GM21619 (cell line): ENCODE measurements around the gene CPNE5.
A peak's percentile ranks its signal among the peaks of the same experiment; 100 is the strongest.

Experiments used
- ATAC-seq: cut with Tn5 transposase; IDR thresholded peaks from one replicate; pipeline ENCODE4 v1.9.1; 2021; ENCODE audit not compliant: unreplicated experiment

Gene CPNE5

GRCh38 chr6:36793913-36794712 is 45.1 kb downstream of the CPNE5 start:
- ATAC-seq, result no peak

GRCh38 chr6:36793296-36793912 is 45.8 kb downstream of the CPNE5 start:
- no peak for ATAC-seq

GRCh38 chr6:36791521-36792135 is 47.6 kb downstream of the CPNE5 start:
- no peak for ATAC-seq

- ATAC-seq, result no peak
These were observed 48.2 kb downstream of the CPNE5 start for GRCh38 chr6:36791085-36791484.

- no peak for ATAC-seq
These were observed 50.5 kb downstream of the CPNE5 start for GRCh38 chr6:36788768-36789167.

GRCh38 chr6:36788186-36788585 is 51.1 kb downstream of the CPNE5 start:
- ATAC-seq, result no peak

- ATAC-seq, result no peak
These were observed 52.0 kb downstream of the CPNE5 start for GRCh38 chr6:36787210-36787609.

GRCh38 chr6:36786055-36786675 is 53.1 kb downstream of the CPNE5 start:
- ATAC-seq, result no peak

- ATAC-seq, result no peak
These were observed 54.9 kb downstream of the CPNE5 start for GRCh38 chr6:36784376-36784636.

- ATAC-seq, result no peak
These were observed 55.5 kb downstream of the CPNE5 start for GRCh38 chr6:36783603-36784375.

- peak; percentile 55 for ATAC-seq
These were observed 57.6 kb downstream of the CPNE5 start for GRCh38 chr6:36781669-36782068.

GRCh38 chr6:36780442-36781177 is 58.6 kb downstream of the CPNE5 start:
- no peak for ATAC-seq

- no peak for ATAC-seq
These were observed 60.0 kb downstream of the CPNE5 start for GRCh38 chr6:36779227-36779626.

GRCh38 chr6:36777801-36778200 is 61.4 kb downstream of the CPNE5 start:
- ATAC-seq, result no peak

- no peak for ATAC-seq
These were observed 63.1 kb downstream of the CPNE5 start for GRCh38 chr6:36776167-36776566.

GRCh38 chr6:36774331-36774730 is 64.9 kb downstream of the CPNE5 start:
- no peak for ATAC-seq

- no peak for ATAC-seq
These were observed 66.8 kb downstream of the CPNE5 start for GRCh38 chr6:36772397-36772796.

- ATAC-seq, result no peak
These were observed 68.1 kb downstream of the CPNE5 start for GRCh38 chr6:36771145-36771544.

GRCh38 chr6:36769676-36770499 is 69.4 kb downstream of the CPNE5 start:
- ATAC-seq, result no peak

GRCh38 chr6:36769183-36769675 is 70.0 kb downstream of the CPNE5 start:
- no peak for ATAC-seq
